AG04450 (cell line): ENCODE data around the gene GNAL. TPM values are rescaled to one million over a fixed set of nuclear protein-coding genes. Genes with fewer than 3 reads are reported as not detected.

Source experiments
- CTCF ChIA-PET: fragments of 300-600, 350-600 bp; formaldehyde crosslinking; extraction: SDS; loops from one replicate; lab custom pipeline; 2022; ENCODE audit warnings: antibody characterized with exemption, inconsistent platforms; lab: Charles Lee
- POLR2A ChIA-PET: fragments of 350-600 bp; formaldehyde crosslinking; extraction: SDS; loops from one replicate; lab custom pipeline; 2021; ENCODE audit warnings: antibody characterized with exemption, inconsistent platforms; lab: Yijun Ruan, JAX
- DNase-seq: peaks from one replicate; pipeline ENCODE4 v3.0.0-alpha.2; 2011; ENCODE audit warnings: low read depth, low spot score
- H3K27ac ChIP-seq: one replicate; pipeline ENCODE4 v1.5.1; 2012; ENCODE audit warnings: low read depth, low read length, control low read depth
- H3K27me3 ChIP-seq: one replicate; pipeline ENCODE4 v1.6.0; 2012; ENCODE audit warnings: low read length; ENCODE audit not compliant: control insufficient read depth, insufficient read depth
- H3K4me3 ChIP-seq: 2 replicates; pipeline ENCODE4 v1.5.1; 2011; ENCODE audit warnings: mild to moderate bottlenecking, low read depth, low read length, control low read depth
- H3K9me3 ChIP-seq: 2 replicates; pipeline ENCODE4 v1.5.1; 2012; ENCODE audit warnings: low read length; ENCODE audit not compliant: control insufficient read depth, insufficient read depth
- CTCF ChIP-seq: IDR thresholded peaks from 2 replicates; pipeline ENCODE4 v1.5.1; 2011; ENCODE audit warnings: low read depth, low read length, control low read depth, inconsistent platforms
- polyA plus RNA-seq: library from polyadenylated mRNA; depleted of rRNA; stranded (reverse); fragments of >200 nt; gene quantifications from 2 replicates; pipeline ENCODE4 v1.2.3, GENCODE V29; 2011

The GNAL gene
- polyA plus RNA-seq, 1 experiment: 0.51 TPM

- POLR2A ChIA-PET: no interaction called here
- Histone ChIP-seq H3K4me3 (no peak overlapping the region), H3K27ac (no peak overlapping the region), H3K27me3 (peaks cover 3% of the 10 kb centered on the region), H3K9me3 (no peaks in the 10 kb centered on the region; the same call in 1 of the 2 replicates)
- CTCF ChIA-PET: no interaction called here
- DNase-seq: no peak
- TF ChIP-seq CTCF: no peak
Observed at GRCh38 chr18:11759456-11759855, 70.4 kb downstream of the GNAL start.

- H3K9me3 ChIP-seq: no peaks in the 10 kb centered on the region; the same call in 1 of the 2 replicates
- CTCF ChIA-PET: no interaction called here
- POLR2A ChIA-PET: no interaction called here
- H3K27ac ChIP-seq: no peak overlapping the region
- no peak for TF ChIP-seq CTCF
- DNase-seq: no peak
- peaks cover under 1% of the 10 kb centered on the region for H3K27me3 ChIP-seq
- H3K4me3 ChIP-seq: no peak overlapping the region
Observed at GRCh38 chr18:11760498-11761167, 71.6 kb downstream of the GNAL start.

- Histone ChIP-seq H3K9me3 (no peaks in the 10 kb centered on the region; the same call in 1 of the 2 replicates), H3K27me3 (peaks cover 3% of the 10 kb centered on the region), H3K27ac (no peak overlapping the region), H3K4me3 (no peak overlapping the region)
- no peak for DNase-seq
- ChIA-PET CTCF (no interaction called here), POLR2A (no interaction called here)
- no peak for TF ChIP-seq CTCF
Observed at GRCh38 chr18:11761553-11761952, 72.5 kb downstream of the GNAL start.

- ChIA-PET CTCF (interaction anchor here (0.9 kb wide), 1 partner anchor 30 kb away, joined by 3 read pairs; no protein-coding TSS in a partner anchor), POLR2A (no interaction called here)
- TF ChIP-seq CTCF: no peak
- Histone ChIP-seq H3K27ac (no peak overlapping the region), H3K9me3 (no peaks in the 10 kb centered on the region; the same call in 1 of the 2 replicates), H3K4me3 (no peak overlapping the region), H3K27me3 (peaks cover 3% of the 10 kb centered on the region)
- no peak for DNase-seq
Observed at GRCh38 chr18:11762429-11762828, 73.4 kb downstream of the GNAL start.

- no peak for TF ChIP-seq CTCF
- CTCF ChIA-PET: no interaction called here
- no peak overlapping the region for H3K27ac ChIP-seq
- H3K9me3 ChIP-seq: no peaks in the 10 kb centered on the region
- peaks cover 3% of the 10 kb centered on the region for H3K27me3 ChIP-seq
- POLR2A ChIA-PET: interaction anchor here (1.0 kb wide), 1 partner anchor 39 kb away, joined by 3 read pairs; no protein-coding TSS in a partner anchor
- no peak overlapping the region for H3K4me3 ChIP-seq
- no peak for DNase-seq
Observed at GRCh38 chr18:11767329-11767728, 78.3 kb downstream of the GNAL start.
